GM12875 (cell line): ENCODE results near the gene RBCK1.

ENCODE experiments used
- H3K4me3 ChIP-seq: one replicate; pipeline ENCODE4 v1.5.1; 2011; ENCODE audit warnings: low read depth, low read length, control low read depth
- TF ChIP-seq, protein P1 (sequence below): IDR thresholded peaks from 2 replicates; pipeline ENCODE4 v1.5.1; 2011; ENCODE audit warnings: low read depth, mild to moderate bottlenecking, control low read depth, inconsistent platforms, low read length, moderate library complexity, borderline replicate concordance; ENCODE audit not compliant: insufficient read depth

RBCK1 gene

DNA sequence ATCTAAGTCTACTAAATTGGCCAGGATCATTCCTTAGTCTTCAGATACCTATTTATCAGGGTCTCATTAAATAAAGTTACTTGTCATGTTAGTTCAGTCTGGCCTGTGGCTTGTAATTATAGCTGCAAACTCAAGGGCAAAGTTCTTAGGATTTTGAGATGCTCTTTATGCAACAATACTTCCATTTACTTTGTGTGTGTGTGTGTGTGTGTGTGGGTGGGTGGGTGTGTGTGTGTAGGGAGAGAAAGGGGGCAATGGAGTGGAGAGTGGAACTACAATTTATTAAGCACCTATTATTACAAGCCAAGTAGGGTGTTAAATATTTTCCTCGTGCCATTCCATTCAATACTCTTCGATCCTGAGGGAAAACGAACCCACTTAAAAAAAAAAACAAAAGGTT is 71.9 kb downstream of the RBCK1 start:
- TF ChIP-seq, protein P1, sequence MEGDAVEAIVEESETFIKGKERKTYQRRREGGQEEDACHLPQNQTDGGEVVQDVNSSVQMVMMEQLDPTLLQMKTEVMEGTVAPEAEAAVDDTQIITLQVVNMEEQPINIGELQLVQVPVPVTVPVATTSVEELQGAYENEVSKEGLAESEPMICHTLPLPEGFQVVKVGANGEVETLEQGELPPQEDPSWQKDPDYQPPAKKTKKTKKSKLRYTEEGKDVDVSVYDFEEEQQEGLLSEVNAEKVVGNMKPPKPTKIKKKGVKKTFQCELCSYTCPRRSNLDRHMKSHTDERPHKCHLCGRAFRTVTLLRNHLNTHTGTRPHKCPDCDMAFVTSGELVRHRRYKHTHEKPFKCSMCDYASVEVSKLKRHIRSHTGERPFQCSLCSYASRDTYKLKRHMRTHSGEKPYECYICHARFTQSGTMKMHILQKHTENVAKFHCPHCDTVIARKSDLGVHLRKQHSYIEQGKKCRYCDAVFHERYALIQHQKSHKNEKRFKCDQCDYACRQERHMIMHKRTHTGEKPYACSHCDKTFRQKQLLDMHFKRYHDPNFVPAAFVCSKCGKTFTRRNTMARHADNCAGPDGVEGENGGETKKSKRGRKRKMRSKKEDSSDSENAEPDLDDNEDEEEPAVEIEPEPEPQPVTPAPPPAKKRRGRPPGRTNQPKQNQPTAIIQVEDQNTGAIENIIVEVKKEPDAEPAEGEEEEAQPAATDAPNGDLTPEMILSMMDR = no peak
- no peak overlapping the region for H3K4me3 ChIP-seq

DNA sequence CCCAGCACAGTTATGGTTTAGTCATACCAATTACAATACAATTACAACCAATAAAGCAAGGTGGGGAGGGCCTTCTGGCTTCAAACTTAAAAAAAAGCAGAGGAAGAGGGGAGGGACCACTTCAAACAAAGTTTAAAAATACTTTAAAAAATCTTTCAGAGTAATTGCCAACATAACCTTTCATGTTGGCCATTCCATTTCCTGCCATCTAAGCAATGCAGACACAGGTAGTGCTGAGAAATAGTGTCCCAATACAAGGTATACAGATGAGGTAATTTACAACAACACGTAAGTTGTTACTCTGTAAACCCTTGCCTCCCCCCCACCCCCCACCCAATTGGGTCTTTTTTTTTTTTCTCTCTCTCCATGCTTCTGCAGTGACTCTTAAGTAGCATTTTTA is 73.1 kb downstream of the RBCK1 start:
- TF ChIP-seq, protein P1 = no peak
- H3K4me3 ChIP-seq = no peak overlapping the region
